HG02870 (cell line): ENCODE results near the gene GFRAL.

Experiments
- ATAC-seq: cut with Tn5 transposase; IDR thresholded peaks from one replicate; pipeline ENCODE4 v1.9.1; 2021; ENCODE audit warnings: mild to moderate bottlenecking, moderate library complexity; ENCODE audit not compliant: unreplicated experiment

The GFRAL gene

DNA sequence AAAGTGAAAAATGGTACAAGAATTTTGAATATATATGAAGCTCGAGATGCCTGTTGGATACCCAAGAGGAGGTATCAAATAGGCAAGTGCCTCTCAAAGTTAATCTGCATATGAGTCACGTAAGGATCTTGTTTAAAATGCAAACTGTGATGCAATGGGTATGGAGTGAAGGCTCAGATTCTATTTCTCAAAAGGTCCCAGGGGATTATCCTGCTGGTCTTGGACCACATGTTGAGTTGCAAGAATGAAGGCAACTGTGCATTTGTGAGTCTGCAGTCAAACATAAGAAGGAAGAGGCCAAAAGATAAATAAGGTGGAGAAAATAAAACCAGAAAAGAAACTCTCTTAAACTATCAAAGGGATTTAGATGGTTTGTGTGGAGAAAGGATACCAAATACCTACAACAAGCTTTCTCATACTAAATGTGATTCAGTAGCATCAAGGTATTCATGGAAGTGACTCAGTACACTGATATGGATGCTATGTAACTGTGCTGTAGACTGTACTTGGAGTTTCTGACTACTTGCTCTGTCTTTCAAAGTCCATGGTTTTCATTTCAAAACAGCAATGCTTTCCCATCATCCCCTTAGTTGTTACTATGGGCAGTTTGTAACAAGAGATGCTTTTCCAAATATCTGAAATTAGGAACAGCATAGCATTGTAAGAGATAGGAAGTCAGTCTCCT lies 106.3 kb downstream of the GFRAL start:
- no peak for ATAC-seq

DNA sequence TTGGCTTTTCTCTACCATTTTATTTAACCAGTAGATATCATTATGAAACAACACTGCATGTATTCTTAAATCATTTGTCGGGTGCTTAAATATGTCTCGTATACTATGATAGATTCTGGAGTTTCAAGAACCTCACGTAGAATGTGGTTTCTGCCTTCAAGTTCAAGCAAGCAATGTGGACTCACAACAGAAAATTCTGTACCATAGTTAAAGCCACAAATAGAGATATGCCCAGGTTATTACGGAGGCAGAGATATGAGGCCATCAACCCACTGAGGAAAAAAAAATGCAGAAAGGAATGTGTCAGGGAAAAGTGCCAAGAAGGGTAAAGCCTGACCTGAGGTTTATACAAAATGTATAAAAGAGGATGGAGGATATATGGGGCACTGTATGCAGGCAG lies 109.9 kb downstream of the GFRAL start:
- ATAC-seq = no peak

DNA sequence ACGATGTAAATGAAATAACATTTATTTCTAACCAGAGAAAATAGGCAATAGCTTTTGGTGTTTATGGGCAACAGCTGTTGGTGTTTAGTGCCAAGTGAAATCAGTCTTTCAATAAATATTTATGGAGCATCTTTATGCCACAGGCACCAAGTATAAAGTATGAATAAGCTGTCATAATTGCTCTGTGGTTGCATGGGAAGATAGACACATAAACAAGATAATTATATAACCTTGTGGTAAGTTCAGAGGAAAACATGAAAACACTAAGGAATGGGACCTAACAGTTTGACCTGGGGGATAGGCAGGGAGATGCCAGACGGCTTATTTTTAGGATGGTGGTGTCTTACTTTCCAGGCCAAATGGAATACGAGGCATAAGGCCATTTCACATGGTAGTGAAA lies 110.9 kb downstream of the GFRAL start:
- no peak for ATAC-seq

DNA sequence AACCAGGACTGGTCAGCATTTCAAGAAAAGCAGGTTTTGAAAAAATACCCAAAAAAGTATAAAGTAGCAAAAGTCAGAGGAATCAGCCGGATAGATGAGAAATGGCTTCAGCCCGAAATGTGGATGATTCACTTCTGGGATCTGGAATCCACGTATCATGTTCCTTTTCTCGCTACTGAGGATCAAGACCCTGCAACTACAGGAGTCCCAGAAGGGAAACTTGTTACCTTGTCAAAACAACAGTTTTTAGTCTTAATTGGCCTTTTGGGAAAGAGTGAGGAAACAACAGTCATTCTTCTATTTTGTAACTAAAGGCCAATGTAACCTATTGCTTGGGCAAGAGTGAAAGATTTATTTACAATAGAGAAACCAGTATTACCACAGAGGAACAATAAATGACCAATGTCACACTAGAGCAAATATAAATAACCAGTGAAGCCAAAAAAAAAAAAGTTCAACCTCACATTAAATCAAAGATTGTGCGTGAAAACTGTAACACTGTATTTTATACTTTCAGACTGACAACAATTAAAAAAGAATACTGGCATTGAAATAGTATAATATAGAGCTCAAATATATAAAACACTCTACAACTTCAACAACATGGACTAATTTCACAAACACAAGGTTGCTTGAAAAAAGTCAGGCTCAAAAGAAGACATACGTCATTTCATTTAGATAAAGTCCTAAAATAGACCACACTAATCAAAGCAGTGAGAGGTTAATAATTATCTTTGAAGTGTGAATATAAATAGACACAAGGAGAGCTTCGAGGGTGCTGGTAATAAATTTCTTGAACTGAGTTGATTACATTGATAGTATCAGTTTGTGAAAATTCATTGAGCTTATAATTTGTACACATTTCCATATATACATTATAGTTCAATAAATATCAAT lies 116.2 kb downstream of the GFRAL start:
- ATAC-seq = no peak

DNA sequence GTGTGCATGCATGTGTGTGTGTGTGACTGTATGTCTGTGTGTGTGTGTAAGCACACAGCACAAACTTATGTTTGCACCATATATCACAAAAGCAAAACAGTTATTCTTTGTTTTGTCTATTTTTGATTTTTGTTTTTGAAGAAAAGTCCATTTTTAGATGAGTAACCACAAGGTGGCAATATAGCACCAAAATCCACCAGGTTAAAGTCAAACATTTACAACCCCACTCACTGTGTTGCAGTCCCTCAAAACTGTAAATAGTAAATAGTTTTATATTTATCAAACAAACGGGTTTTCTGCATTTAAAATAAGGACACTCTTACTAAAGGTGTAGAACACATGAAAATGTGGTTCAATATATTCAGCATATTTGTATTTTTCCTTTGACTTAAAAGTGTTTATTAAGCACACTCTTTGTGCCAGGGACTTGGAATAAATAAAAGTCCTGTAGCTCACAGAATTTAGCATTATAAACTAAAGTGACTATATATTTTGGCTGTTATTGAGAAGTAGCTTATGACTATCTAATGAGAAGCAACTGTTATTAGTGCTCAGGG lies 118.5 kb downstream of the GFRAL start:
- no peak for ATAC-seq

DNA sequence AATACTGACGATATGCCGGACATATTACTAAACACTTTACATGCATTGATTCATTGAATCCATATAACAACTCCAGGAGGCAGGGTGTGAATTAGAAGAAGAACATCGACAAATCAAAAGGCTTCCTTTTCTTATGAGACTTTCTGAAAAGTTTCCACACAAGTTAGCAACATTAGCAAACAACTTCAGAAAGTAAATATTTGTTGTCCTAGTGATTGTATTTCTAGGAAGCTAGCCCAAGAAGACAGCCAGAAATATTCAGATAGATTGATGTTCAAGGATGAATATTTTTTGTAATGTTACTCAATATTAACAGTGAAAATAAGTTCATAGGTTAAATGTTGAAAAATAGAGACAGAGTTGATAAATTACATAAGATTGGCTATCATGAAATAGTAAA lies 120.6 kb downstream of the GFRAL start:
- ATAC-seq = no peak

DNA sequence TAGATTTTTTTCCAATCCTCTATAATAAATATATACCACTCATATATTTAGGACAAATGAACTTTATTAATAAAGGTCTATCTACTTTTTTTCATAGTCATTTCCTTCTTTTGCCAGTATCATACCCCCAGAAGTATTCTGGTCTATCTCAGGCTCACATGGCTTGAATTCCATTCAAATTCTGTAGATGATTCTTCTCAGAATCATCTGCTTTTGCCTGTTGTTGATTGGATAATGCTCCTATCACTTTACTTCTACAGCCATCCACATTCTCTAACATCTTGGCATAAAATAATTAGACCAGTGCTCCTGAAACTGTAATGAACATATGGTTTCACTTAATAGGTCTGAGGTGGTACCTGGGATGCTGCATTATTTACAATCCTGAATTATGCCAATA lies 121.2 kb downstream of the GFRAL start:
- ATAC-seq = no peak

DNA sequence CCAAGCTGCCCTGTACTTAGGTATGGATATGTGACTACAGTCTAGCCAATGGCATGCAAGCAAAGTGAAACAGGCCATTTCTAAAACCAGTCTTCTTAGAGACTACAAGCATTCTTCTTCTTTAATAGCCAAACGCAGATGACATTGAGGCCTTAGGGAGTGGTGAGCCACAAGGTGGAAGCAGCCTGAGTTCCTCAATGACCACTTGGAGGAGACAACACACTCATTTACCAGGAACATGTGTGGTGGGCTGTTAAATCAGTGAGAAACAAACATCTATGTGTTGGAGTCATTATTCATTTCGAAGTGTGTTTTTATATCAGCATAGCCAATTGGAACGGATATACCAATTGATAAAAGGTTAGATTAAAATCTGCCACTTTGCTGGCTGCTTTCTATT lies 122.0 kb downstream of the GFRAL start:
- ATAC-seq = no peak

- ATAC-seq = no peak
Measured at GRCh38 chr6:55450005-55450404, 122.7 kb downstream of the GFRAL start.
